Thymus (tissue), 11 donors: ENCODE measurements around the gene ADAM20. TPM values are rescaled to one million over a fixed set of nuclear protein-coding genes. Genes with fewer than 3 reads are reported as not detected.
"Not testable (repeated sequence)": the region's sequence is repeated elsewhere in the genome, so short reads cannot be mapped to it uniquely, and the experiment has no call there.

Experiments
- DNase-seq, 9 donors: peaks; one replicate each; pipeline ENCODE4 v3.0.0-alpha.2; 2013; ENCODE audit warnings: low spot score in 9 of 9, low read depth in 6 of 9, missing footprints in 1 of 9
- H3K27ac ChIP-seq, 2 donors: one replicate each; pipeline ENCODE4 v1.5.1; 2013; ENCODE audit warnings: control low read depth in 1 of 2, low read depth in 1 of 2, low read length in 1 of 2, mild to moderate bottlenecking in 1 of 2, moderate library complexity in 1 of 2
- H3K27me3 ChIP-seq, 2 donors: one replicate each; pipeline ENCODE4 v1.5.1; 2013; ENCODE audit warnings: low read length in 1 of 2; ENCODE audit not compliant: control insufficient read depth in 2 of 2, insufficient read depth in 1 of 2
- H3K36me3 ChIP-seq, 2 donors: one replicate each; pipeline ENCODE4 v1.5.1; 2013; ENCODE audit warnings: low read length in 1 of 2, mild to moderate bottlenecking in 1 of 2, moderate library complexity in 1 of 2; ENCODE audit not compliant: control insufficient read depth in 2 of 2, insufficient read depth in 2 of 2
- H3K4me1 ChIP-seq, 2 donors: one replicate each; pipeline ENCODE4 v1.5.1; 2013; ENCODE audit warnings: low read length in 2 of 2; ENCODE audit not compliant: control insufficient read depth in 2 of 2, insufficient read depth in 2 of 2
- H3K4me3 ChIP-seq, 2 donors: one replicate each; pipeline ENCODE4 v1.5.1; 2013; ENCODE audit warnings: low read length in 2 of 2, control low read depth in 1 of 2, mild to moderate bottlenecking in 1 of 2
- H3K9me3 ChIP-seq, 2 donors: one replicate each; pipeline ENCODE4 v1.5.1; 2013; ENCODE audit warnings: low read length in 1 of 2, mild to moderate bottlenecking in 1 of 2; ENCODE audit not compliant: control insufficient read depth in 2 of 2, insufficient read depth in 1 of 2
- WGBS: extraction: QIAGEN DNeasy Blood & Tissue Kit; methylation state at CpG from one replicate; pipeline ENCODE4 v1.1.7; 2013; 5-methylcytosine and 5-hydroxymethylcytosine counted together
- polyA plus RNA-seq: library from polyadenylated mRNA; stranded (reverse); fragments of 200-250 nt; gene quantifications from one replicate; pipeline ENCODE4 v1.2.3, GENCODE V29; 2013
- total RNA-seq: library from RNA; stranded (reverse); fragments of 120-200 nt; gene quantifications from one replicate; pipeline ENCODE4 v1.2.4, GENCODE V29; 2013
- donor health status: healthy.

Gene ADAM20
- total and polyA plus RNA-seq, 2 donors, result 0.11 to 0.14 TPM

- H3K4me1 ChIP-seq, H3K9me3 ChIP-seq, H3K4me3 ChIP-seq, H3K36me3 ChIP-seq, H3K27me3 ChIP-seq, H3K27ac ChIP-seq, DNase-seq: not testable (repeated sequence)
- 95% methylated on average over 57 of the region's 57 CpGs for WGBS
These were observed 57.3 kb downstream of the ADAM20 start for GRCh38 chr14:70477356-70478105.

DNA sequence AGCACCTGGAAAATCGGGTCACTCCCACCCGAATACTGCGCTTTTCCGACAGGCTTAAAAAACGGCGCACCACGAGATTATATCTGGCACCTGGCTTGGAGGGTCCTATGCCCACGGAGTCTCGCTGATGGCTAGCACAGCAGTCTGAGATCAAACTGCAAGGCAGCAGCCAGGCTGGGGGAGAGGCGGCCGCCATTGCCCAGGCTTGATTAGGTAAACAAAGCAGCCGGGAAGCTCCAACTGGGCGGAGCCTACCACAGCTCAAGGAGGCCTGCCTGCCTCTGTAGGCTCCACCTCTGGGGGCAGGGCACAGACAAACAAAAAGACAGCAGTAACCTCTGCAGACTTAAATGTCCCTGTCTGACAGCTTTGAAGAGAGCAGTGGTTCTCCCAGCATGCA is 59.3 kb downstream of the ADAM20 start:
- H3K27me3 ChIP-seq, H3K36me3 ChIP-seq, H3K4me3 ChIP-seq, H3K4me1 ChIP-seq, H3K27ac ChIP-seq, H3K9me3 ChIP-seq, DNase-seq: not testable (repeated sequence)
- 95% methylated on average over 13 of the region's 13 CpGs for WGBS

GRCh38 chr14:70473825-70474224 is 61.0 kb downstream of the ADAM20 start:
- Histone ChIP-seq H3K4me3 (no peak overlapping the region), H3K9me3 (peaks cover 0 to 3% of the 10 kb centered on the region in 2 donors), H3K36me3 (no peaks in the 10 kb centered on the region), H3K4me1 (no peaks in the 10 kb centered on the region), H3K27ac (no peak overlapping the region), H3K27me3 (no peaks in the 10 kb centered on the region)
- no peak for DNase-seq
- WGBS, result 91% methylated on average over 2 of the region's 2 CpGs

Other genes starting within 250 kb of the ADAM20 start
- 66.7 TPM for gene COX16, start 175.3 kb downstream of the ADAM20 start, total RNA-seq
- gene COX16, start 175.3 kb downstream of the ADAM20 start, polyA plus RNA-seq, result 102 TPM
- 10.1 TPM for gene SYNJ2BP, start 117.9 kb downstream of the ADAM20 start, total RNA-seq
- gene SYNJ2BP, start 117.9 kb downstream of the ADAM20 start, polyA plus RNA-seq, result 11.9 TPM
- 0.05 TPM for gene ADAM21, start 82.8 kb downstream of the ADAM20 start, total RNA-seq
- gene ADAM21, start 82.8 kb downstream of the ADAM20 start, polyA plus RNA-seq, result 0.09 TPM
- 29.3 TPM for gene MED6, start 65.7 kb upstream of the ADAM20 start, total RNA-seq
- gene MED6, start 65.7 kb upstream of the ADAM20 start, polyA plus RNA-seq, result 26.1 TPM
- gene TTC9, start 106.9 kb upstream of the ADAM20 start, total RNA-seq, result 1.8 TPM
- 6.1 TPM for gene TTC9, start 106.9 kb upstream of the ADAM20 start, polyA plus RNA-seq